ENCODE data around the gene PPP1R12A. TPM values are rescaled to one million over a fixed set of nuclear protein-coding genes. Genes with fewer than 3 reads are reported as not detected.
"Not testable (repeated sequence)": the region's sequence is repeated elsewhere in the genome, so short reads cannot be mapped to it uniquely, and the experiment has no call there.

The PPP1R12A gene
- total and polyA plus RNA-seq, 8 donors, result 62.9 to 137 (median 117) TPM

- H3K36me3 ChIP-seq, result no peaks in the 10 kb centered on the region
- no peak for DNase-seq
Observed at GRCh38 chr12:79885911-79886490, 48.9 kb downstream of the PPP1R12A start.

DNA sequence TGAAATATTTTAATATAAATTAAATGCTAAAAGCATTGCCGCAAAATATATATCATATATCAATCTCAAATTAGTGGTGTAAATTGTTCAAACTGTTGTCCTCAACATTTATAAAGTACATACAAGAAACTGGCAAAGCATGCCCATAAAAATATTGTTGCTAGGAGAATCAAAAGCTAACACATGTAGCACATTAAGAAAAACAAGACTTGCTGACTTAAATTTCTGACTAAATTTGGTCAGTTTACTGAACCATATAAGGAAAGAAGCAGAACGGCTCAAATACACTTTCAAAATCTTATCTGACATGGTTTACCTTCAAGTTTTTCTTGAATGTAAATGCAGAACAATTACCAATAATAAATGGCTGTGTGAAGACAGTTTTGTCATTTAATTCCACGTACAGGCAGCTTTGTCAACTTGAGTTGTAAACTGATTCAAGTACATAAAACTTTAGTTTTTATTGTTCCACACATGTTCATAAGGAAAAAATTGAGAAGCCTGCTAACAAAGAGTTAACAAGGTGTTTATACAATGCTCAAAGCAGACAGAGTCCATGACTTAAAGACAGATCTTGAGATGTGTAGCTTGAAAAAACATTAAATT, 50.4 kb downstream of the PPP1R12A start:
- ATAC-seq (no peak), DNase-seq (no peak)
- no peaks in the 10 kb centered on the region for H3K36me3 ChIP-seq
- intact Hi-C loops (cut with DNase I), result no loop called here
- H3K27me3 ChIP-seq, result no peaks in the 10 kb centered on the region
- H3K27ac ChIP-seq, result peak overlapping the region in 1 of 2 donors; percentile 59
- H3K4me3 ChIP-seq, result no peak overlapping the region
- TF ChIP-seq CTCF (IDR thresholded peaks at IDR 0.05), result no peak
- H3K4me1 ChIP-seq, result peaks cover 4 to 88% of the 10 kb centered on the region in 2 donors
- H3K9me3 ChIP-seq, result no peaks in the 10 kb centered on the region

More at GRCh38 chr12:79885911-79886490, 48.9 kb downstream of the PPP1R12A start:
- no peak for TF ChIP-seq CTCF (IDR thresholded peaks at IDR 0.05)
- ATAC-seq, result no peak
- Histone ChIP-seq H3K27ac (peak overlapping the region in 1 of 2 donors; percentile 59), H3K4me3 (no peak overlapping the region), H3K27me3 (no peaks in the 10 kb centered on the region), H3K4me1 (peaks cover 4 to 75% of the 10 kb centered on the region in 2 donors), H3K9me3 (no peaks in the 10 kb centered on the region)
- intact Hi-C loops (cut with DNase I), result no loop called here

- intact Hi-C loops (cut with DNase I), result no loop called here
- no peak overlapping the region for H3K4me3 ChIP-seq
- DNase-seq (no peak), ATAC-seq (no peak)
- H3K4me1 ChIP-seq, result peaks cover 4 to 82% of the 10 kb centered on the region in 2 donors
- H3K36me3 ChIP-seq, result no peaks in the 10 kb centered on the region
- H3K9me3 ChIP-seq, result no peaks in the 10 kb centered on the region
- no peak for TF ChIP-seq CTCF (IDR thresholded peaks at IDR 0.05)
- no peak overlapping the region for H3K27ac ChIP-seq
- no peaks in the 10 kb centered on the region for H3K27me3 ChIP-seq
Observed at GRCh38 chr12:79883216-79883615, 51.7 kb downstream of the PPP1R12A start.

DNA sequence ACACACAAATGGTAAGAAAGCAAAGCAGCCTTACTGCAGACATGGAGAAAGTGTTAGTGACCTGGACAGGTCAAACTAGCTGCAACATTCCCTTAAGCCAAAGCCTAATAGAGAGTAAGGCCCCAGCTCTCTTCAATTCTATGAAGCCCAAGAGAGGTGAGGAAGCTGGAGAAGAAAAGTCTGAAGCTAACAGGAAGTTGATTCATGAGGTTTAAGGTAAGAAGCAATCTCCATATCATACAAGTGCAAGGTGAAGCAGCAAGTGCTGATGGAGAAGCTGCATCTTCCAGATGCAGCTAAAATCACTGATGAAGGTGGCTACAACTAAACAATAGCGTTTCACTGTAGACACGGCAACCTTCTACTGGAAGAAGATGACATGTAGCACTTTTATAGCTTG, 53.5 kb downstream of the PPP1R12A start:
- Histone ChIP-seq H3K27me3 (no peaks in the 10 kb centered on the region), H3K4me1 (peaks cover 4 to 78% of the 10 kb centered on the region in 2 donors), H3K27ac (peak overlapping the region in 1 of 2 donors; percentile 26), H3K4me3 (no peak overlapping the region), H3K9me3 (no peaks in the 10 kb centered on the region), H3K36me3 (no peaks in the 10 kb centered on the region)
- DNase-seq, result no peak
- ATAC-seq, result peak; percentile 37
- TF ChIP-seq CTCF (IDR thresholded peaks at IDR 0.05), result no peak
- intact Hi-C loops (cut with DNase I), result no loop called here

GRCh38 chr12:79878506-79878905, 56.4 kb downstream of the PPP1R12A start:
- peaks cover 0 to 76% of the 10 kb centered on the region in 2 donors for H3K4me1 ChIP-seq
- H3K4me3 ChIP-seq; intact Hi-C loops (cut with DNase I); H3K9me3 ChIP-seq; H3K27me3 ChIP-seq; DNase-seq; H3K36me3 ChIP-seq; H3K27ac ChIP-seq; ATAC-seq: not testable (repeated sequence)

Data from left lung (tissue), 10 donors.